Omental fat pad (tissue), 4 donors: ENCODE measurements around the gene CADPS2. TPM values are rescaled to one million over a fixed set of nuclear protein-coding genes. Genes with fewer than 3 reads are reported as not detected.

ENCODE experiments used
- ATAC-seq: fragments of 150-250 bp; one replicate; pipeline ENCODE4 v1.9.1; 2016; ENCODE audit warnings: mild to moderate bottlenecking, moderate library complexity; ENCODE audit not compliant: low FRiP score
- DNase-seq: peaks from one replicate; pipeline ENCODE4 v3.0.0-alpha.2; 2019; ENCODE audit warnings: low spot score
- CTCF ChIP-seq, 3 donors: fragments of 450-650 bp; IDR thresholded peaks; one replicate each; pipeline ENCODE4 v1.5.1; 2016 to 2017; ENCODE audit warnings: antibody characterized with exemption in 3 of 3, mild to moderate bottlenecking in 3 of 3, moderate library complexity in 2 of 3
- total RNA-seq, 4 donors: library from RNA; depleted of rRNA; stranded (reverse); fragments of >200 nt; gene quantifications; one replicate each; pipeline ENCODE4 v1.1.0, GENCODE V29; 2016

Gene CADPS2
- total RNA-seq, 4 donors from 2014 or later: 15.3 to 41.9 (median 24.4) TPM

DNA sequence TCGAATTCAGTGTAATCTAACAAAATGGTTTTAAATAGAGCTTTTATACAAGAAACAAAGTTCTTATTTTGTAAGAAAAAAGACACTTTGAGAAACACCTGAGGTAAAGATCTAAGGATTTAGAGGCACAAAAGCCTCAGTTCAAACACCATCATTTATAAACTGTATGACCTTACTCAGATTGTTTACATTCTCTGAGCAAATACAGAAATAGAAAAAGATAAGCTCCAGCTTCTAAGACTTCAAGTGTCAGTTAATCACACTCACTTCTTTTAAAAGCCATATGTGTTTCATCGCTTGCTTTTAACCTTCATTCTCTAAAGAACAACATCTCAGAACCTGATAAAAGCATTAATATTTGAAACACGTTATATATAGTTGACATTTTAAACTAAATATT, 27.9 kb downstream of the CADPS2 start:
- ATAC-seq (no peak), DNase-seq (no peak)
- TF ChIP-seq CTCF (IDR thresholded peaks at IDR 0.05): no peak

DNA sequence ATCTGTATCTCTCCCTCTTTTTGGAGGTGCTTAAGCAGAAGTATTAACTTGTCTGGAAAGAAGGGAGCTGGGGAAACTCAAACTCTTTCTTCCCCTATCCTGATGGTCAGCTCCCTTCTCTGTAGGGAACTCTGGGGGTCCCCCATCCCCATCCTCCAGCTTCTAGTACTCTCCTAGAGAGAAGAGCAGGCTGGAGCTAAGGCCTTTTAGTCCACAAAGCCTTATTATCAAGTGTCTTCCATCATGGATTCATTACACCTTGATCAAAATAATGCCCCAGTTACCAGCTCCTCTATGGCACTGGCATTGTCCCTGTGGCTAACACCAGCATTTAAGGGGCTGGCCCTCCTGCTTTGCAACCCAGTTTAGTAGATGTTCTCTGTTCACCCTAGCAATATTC, 35.7 kb downstream of the CADPS2 start:
- DNase-seq (no peak), ATAC-seq (no peak)
- no peak for TF ChIP-seq CTCF (IDR thresholded peaks at IDR 0.05)

GRCh38 chr7:122849957-122850328, 36.3 kb downstream of the CADPS2 start:
- ATAC-seq (no peak), DNase-seq (no peak)

GRCh38 chr7:122849322-122849956, 36.8 kb downstream of the CADPS2 start:
- no peak for TF ChIP-seq CTCF (IDR thresholded peaks at IDR 0.05)
- ATAC-seq (no peak), DNase-seq (no peak)

More at GRCh38 chr7:122849957-122850328, 36.3 kb downstream of the CADPS2 start:
- no peak for TF ChIP-seq CTCF (IDR thresholded peaks at IDR 0.05)

- TF ChIP-seq CTCF (IDR thresholded peaks at IDR 0.05): no peak
- ATAC-seq: no peak
- DNase-seq: no peak
Observed at GRCh38 chr7:122847871-122848473, 38.3 kb downstream of the CADPS2 start.

DNA sequence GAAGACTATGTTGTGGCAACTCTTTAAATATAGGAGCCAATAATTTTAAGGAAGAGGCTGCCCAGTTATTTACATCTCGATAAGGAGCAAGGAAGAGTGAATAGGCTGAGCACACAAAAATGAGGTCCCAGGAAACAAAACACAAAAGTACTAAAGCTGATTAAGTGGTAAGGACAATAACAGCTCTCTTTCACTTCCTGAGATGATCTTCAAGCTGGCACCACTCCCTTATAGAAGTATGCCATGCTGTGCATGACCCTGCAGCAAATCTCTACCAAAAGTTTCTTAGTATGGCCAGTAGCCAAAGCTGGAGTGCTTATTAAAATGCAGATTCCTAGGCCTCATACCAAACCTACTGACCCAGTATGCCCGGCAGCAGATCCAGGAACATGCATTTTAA, 39.7 kb downstream of the CADPS2 start:
- TF ChIP-seq CTCF (IDR thresholded peaks at IDR 0.05): no peak
- no peak for DNase-seq
- no peak for ATAC-seq

DNA sequence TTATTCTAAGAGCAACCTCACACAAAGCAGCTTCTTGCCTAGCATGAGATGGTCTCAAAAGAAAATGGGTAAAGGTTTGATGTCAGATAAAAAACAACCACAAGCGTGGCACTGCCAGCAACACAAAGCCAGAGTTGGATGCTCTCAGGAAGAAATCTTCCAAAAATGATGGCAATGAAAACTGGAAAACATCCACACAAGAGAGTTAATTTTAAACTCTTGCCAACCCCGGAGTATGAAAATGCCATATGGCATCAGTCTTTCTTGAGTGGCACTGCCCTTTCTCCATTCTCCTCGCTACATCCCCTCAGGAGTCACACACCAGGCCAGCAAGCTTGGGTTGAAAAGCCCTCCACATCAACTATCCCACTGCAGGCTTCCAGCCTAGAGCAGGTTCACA, 41.0 kb downstream of the CADPS2 start:
- no peak for TF ChIP-seq CTCF (IDR thresholded peaks at IDR 0.05)
- DNase-seq: no peak
- no peak for ATAC-seq
